VCaP (cell line): ENCODE results near the gene CABLES2.

Experiments
- H3K27ac ChIP-seq: fragments of 450-650 bp; 2 replicates; pipeline ENCODE4 v1.5.1; 2017
- TF ChIP-seq, protein P1 (sequence below): fragments of 450-650 bp; conservative IDR thresholded peaks from 2 replicates; pipeline ENCODE4 v1.5.1; 2017; ENCODE audit warnings: mild to moderate bottlenecking, moderate library complexity

The CABLES2 gene, protein sequence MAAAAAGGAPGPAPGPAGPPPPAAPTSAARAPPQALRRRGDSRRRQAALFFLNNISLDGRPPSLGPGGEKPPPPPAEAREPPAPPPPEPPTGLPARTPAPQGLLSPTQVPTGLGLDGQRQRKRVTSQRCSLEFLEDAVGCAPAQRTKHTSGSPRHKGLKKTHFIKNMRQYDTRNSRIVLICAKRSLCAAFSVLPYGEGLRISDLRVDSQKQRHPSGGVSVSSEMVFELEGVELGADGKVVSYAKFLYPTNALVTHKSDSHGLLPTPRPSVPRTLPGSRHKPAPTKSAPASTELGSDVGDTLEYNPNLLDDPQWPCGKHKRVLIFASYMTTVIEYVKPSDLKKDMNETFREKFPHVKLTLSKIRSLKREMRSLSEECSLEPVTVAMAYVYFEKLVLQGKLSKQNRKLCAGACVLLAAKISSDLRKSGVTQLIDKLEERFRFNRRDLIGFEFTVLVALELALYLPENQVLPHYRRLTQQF

GRCh38 chr20:62407221-62407992 is at the start of gene CABLES2:
Gene CABLES2, minus strand, starts transcription at chr20:62407285. Its CDS starts 9 bp downstream, at chr20:62407276.
- TF ChIP-seq, protein P1, sequence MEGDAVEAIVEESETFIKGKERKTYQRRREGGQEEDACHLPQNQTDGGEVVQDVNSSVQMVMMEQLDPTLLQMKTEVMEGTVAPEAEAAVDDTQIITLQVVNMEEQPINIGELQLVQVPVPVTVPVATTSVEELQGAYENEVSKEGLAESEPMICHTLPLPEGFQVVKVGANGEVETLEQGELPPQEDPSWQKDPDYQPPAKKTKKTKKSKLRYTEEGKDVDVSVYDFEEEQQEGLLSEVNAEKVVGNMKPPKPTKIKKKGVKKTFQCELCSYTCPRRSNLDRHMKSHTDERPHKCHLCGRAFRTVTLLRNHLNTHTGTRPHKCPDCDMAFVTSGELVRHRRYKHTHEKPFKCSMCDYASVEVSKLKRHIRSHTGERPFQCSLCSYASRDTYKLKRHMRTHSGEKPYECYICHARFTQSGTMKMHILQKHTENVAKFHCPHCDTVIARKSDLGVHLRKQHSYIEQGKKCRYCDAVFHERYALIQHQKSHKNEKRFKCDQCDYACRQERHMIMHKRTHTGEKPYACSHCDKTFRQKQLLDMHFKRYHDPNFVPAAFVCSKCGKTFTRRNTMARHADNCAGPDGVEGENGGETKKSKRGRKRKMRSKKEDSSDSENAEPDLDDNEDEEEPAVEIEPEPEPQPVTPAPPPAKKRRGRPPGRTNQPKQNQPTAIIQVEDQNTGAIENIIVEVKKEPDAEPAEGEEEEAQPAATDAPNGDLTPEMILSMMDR: no peak
- peak within 1 kb of the TSS; percentile 91; the same call in 1 of the 2 replicates for H3K27ac ChIP-seq

GRCh38 chr20:62455929-62456328 is 48.8 kb upstream of the CABLES2 start:
- no peak overlapping the region for H3K27ac ChIP-seq
- TF ChIP-seq, protein P1: no peak

DNA sequence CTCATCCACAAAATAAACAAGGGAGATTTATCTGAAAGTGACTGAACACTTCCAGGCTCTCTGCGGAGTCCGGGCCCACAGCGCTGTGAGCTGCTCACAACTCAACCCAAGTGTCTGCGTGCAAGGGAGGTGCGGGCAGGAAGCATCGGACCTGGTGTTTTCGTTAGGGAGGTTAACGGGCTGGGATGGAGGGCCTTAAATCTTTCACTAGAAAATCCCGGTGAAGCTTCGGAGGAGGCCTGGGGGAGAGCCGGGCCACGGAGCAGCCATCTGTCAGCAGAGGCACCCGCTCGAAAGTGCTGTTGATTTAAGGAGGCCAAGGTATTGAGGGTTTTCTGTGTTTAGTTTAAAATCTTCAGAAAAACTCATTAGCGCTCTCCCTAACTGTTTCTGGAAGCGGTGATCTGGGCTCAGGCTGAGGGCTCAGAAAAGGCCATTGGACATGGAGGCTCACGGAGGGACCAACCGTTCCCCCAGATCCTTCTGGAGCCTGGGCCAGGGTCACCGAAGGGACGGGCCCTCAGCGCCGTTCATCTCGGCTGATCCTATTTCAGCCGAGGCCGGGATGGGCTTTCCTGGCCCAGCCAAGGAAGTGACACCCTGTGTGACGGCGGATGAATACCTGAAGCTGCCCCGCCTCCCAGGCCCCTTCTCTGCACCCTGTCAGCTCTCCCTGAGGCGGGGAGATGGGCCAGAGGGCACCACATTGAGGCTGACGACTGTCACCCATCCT is 48.0 kb upstream of the CABLES2 start:
- TF ChIP-seq, protein P1: no peak
- no peak overlapping the region for H3K27ac ChIP-seq

- H3K27ac ChIP-seq: no peak overlapping the region
- TF ChIP-seq, protein P1: no peak
Measured at GRCh38 chr20:62453186-62453808, 46.2 kb upstream of the CABLES2 start.

DNA sequence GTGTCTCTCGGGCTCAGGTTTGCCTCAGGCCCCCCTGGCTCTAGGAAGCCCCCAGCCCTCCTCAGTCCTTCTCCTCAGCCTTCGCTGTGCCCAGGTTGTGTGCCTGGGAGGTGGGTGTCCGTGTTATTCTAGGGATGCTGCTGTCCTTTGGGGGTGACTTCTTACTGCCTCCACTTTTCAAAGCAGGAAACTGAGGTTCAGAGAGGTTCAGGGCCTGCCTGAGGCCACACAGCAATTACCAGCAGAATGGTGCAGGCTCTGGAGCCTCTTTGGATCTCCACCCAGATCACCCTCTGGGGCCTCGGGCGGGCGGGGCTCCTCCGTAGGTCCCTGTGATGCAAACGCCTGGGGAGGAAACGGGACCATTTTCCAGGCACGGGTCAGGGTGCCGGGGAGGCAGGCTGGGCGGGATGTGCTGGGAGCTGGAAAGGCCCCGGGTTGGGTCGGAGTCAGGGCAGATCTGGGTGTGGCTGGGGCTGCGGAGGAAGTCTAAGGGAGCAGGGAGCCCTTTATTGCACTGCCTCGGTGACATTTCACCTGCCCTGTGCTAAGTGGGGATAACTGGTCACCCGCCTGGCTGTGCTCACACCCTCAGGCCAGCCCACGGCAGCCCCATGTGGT is 45.5 kb upstream of the CABLES2 start:
- H3K27ac ChIP-seq: no peak overlapping the region
- TF ChIP-seq, protein P1: no peak

DNA sequence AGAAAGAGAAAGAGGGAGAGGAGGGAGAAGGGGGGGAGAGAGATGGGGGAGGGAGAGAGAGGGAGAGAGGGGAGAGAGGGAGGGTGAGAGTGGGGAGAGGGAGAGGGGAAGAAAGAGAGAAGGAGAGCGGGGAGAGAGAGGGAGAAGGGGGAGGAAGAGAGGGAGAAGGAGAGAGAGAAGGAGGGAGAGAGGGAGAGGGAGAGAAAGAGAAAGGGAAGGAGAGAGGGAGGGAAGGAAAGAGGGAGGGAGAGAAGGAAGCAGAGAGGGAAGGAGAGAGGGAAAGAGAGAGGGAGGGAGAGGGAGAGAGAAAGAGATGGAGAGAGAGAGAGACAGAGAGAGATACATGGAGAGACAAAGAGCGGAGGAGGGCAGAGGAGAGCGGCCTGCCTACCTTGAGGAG is 44.9 kb upstream of the CABLES2 start:
- H3K27ac ChIP-seq: no peak overlapping the region
- TF ChIP-seq, protein P1: no peak
